Jurkat, Clone E6-1 (cell line): Measurements from ENCODE around the gene MGST1.
A peak's percentile ranks its signal among the peaks of the same experiment; 100 is the strongest.
"Not testable (repeated sequence)": the region's sequence is repeated elsewhere in the genome, so short reads cannot be mapped to it uniquely, and the experiment has no call there.

Experiments
- DNase-seq: peaks from one replicate; pipeline ENCODE4 v3.0.0-alpha.2; 2011; ENCODE audit warnings: low read depth, low spot score
- H3K4me3 ChIP-seq: 2 replicates; pipeline ENCODE4 v1.5.1; 2011; ENCODE audit warnings: mild to moderate bottlenecking, low read length, control low read depth, moderate library complexity

The MGST1 gene

GRCh38 chr12:16348435-16349130 lies 1.1 kb downstream of the MGST1 start:
- H3K4me3 ChIP-seq: no peak overlapping the region
- no peak for DNase-seq

GRCh38 chr12:16349131-16349460 lies 1.7 kb downstream of the MGST1 start:
- no peak overlapping the region for H3K4me3 ChIP-seq
- DNase-seq: no peak

GRCh38 chr12:16350682-16351081 lies 3.2 kb downstream of the MGST1 start:
- no peak overlapping the region for H3K4me3 ChIP-seq
- DNase-seq: no peak

GRCh38 chr12:16352481-16352880 lies 5.0 kb downstream of the MGST1 start:
- DNase-seq: no peak
- H3K4me3 ChIP-seq: no peak overlapping the region

- H3K4me3 ChIP-seq: no peak overlapping the region
- DNase-seq: no peak
Measured at GRCh38 chr12:16358878-16359277, 11.4 kb downstream of the MGST1 start.

- peak; percentile 32 for DNase-seq
- H3K4me3 ChIP-seq: no peak overlapping the region
Measured at GRCh38 chr12:16359512-16360491, 12.4 kb downstream of the MGST1 start.

GRCh38 chr12:16361142-16361783 lies 13.8 kb downstream of the MGST1 start:
- no peak overlapping the region for H3K4me3 ChIP-seq
- no peak for DNase-seq

- DNase-seq: no peak
- H3K4me3 ChIP-seq: no peak overlapping the region
Measured at GRCh38 chr12:16362550-16362949, 15.1 kb downstream of the MGST1 start.

- no peak for DNase-seq
- no peak overlapping the region for H3K4me3 ChIP-seq
Measured at GRCh38 chr12:16369156-16369555, 21.7 kb downstream of the MGST1 start.

- H3K4me3 ChIP-seq: no peak overlapping the region
- DNase-seq: no peak
Measured at GRCh38 chr12:16370096-16370495, 22.7 kb downstream of the MGST1 start.

- DNase-seq: peak; percentile 23
- not testable (repeated sequence) for H3K4me3 ChIP-seq
Measured at GRCh38 chr12:16382652-16383312, 35.3 kb downstream of the MGST1 start.

GRCh38 chr12:16384732-16385131 lies 37.3 kb downstream of the MGST1 start:
- DNase-seq: no peak

GRCh38 chr12:16385782-16386646 lies 38.6 kb downstream of the MGST1 start:
- DNase-seq: no peak
- no peak overlapping the region for H3K4me3 ChIP-seq

More at GRCh38 chr12:16384732-16385131, 37.3 kb downstream of the MGST1 start:
- H3K4me3 ChIP-seq: no peak overlapping the region

- no peak overlapping the region for H3K4me3 ChIP-seq
- no peak for DNase-seq
Measured at GRCh38 chr12:16387919-16388318, 40.5 kb downstream of the MGST1 start.

- no peak for DNase-seq
- H3K4me3 ChIP-seq: no peak overlapping the region
Measured at GRCh38 chr12:16389594-16389993, 42.1 kb downstream of the MGST1 start.

GRCh38 chr12:16392846-16393535 lies 45.5 kb downstream of the MGST1 start:
- no peak for DNase-seq
- H3K4me3 ChIP-seq: no peak overlapping the region

GRCh38 chr12:16399101-16399500 lies 51.7 kb downstream of the MGST1 start:
- no peak overlapping the region for H3K4me3 ChIP-seq
- DNase-seq: no peak

- DNase-seq, H3K4me3 ChIP-seq: not testable (repeated sequence)
Measured at GRCh38 chr12:16401835-16402234, 54.4 kb downstream of the MGST1 start.
